Fibroblast of villous mesenchyme (primary cell): ENCODE measurements around the gene FSTL4. TPM values are rescaled to one million over a fixed set of nuclear protein-coding genes. Genes with fewer than 3 reads are reported as not detected.

Experiments used
- DNase-seq: peaks from one replicate; pipeline ENCODE4 v3.0.0-alpha.2; 2010; ENCODE audit warnings: low read depth
- H3K4me3 ChIP-seq: 2 replicates; pipeline ENCODE4 v1.5.1; 2011; ENCODE audit warnings: low read depth, mild to moderate bottlenecking, low read length
- CTCF ChIP-seq: IDR thresholded peaks from 2 replicates; pipeline ENCODE4 v1.5.1; 2012; ENCODE audit warnings: low read depth, mild to moderate bottlenecking, low read length; ENCODE audit not compliant: insufficient read depth
- total RNA-seq: library from RNA; depleted of rRNA; stranded (reverse); fragments of >200 nt; gene quantifications from 2 replicates; pipeline ENCODE4 v1.2.3, GENCODE V29; 2012

FSTL4 gene
- total RNA-seq, 1 donor = not detected

- H3K4me3 ChIP-seq = no peak overlapping the region
- TF ChIP-seq CTCF = no peak
- DNase-seq = no peak
These were observed 290.4 kb downstream of the FSTL4 start for GRCh38 chr5:133321833-133322420.

GRCh38 chr5:133321286-133321832 is 291.0 kb downstream of the FSTL4 start:
- DNase-seq = no peak
- no peak overlapping the region for H3K4me3 ChIP-seq
- no peak for TF ChIP-seq CTCF

DNA sequence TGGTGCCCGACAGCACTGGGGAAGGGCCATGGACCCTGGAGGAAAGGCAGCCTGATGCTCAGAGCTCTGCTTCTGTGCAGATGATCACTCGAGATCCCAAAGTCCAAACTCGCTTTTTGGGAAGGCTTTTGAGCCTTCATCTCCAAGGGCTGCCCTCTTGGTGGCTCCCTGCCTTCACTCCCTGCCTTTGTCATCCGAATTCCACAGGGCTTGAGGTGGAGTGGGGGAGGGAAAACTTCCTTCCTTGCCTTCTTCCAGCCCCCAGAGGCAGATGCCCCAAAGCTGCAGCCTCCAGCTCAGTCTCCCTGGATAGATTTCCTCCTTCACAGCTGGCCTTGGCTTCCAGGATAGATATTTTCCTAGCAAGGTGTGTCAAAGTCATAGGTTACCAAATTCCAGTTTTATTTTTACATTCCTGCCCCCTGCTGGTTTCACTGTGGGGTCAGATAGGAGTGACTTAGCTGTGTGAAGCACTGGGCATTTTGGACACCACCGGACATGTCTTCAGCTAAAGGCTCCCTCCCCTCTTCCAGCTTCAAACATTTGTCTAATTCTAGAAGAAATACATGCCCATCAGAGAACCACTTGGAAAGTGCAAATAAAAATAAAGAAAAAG is 292.3 kb downstream of the FSTL4 start:
- TF ChIP-seq CTCF = no peak
- H3K4me3 ChIP-seq = no peak overlapping the region
- no peak for DNase-seq

DNA sequence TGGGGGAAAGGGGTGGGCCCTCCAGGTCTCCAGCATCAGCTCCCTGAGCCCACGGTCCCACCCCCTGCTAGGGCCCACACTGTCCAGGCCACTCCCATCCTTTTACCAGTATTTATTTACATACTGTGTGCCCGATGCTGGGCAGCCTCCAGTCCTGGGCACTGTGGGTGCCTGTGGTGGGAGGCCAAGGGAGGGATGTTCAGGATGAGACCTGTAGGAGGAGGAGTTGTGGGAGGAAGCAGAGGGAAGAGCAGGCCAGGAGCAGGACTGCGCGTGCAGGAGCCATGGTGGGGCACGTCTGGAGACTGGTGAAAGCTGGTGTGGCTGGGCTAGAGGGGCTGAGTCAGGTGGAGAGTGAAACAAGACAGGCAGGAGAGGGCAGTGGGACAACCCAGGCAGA is 293.1 kb downstream of the FSTL4 start:
- DNase-seq = no peak
- no peak for TF ChIP-seq CTCF
- no peak overlapping the region for H3K4me3 ChIP-seq

DNA sequence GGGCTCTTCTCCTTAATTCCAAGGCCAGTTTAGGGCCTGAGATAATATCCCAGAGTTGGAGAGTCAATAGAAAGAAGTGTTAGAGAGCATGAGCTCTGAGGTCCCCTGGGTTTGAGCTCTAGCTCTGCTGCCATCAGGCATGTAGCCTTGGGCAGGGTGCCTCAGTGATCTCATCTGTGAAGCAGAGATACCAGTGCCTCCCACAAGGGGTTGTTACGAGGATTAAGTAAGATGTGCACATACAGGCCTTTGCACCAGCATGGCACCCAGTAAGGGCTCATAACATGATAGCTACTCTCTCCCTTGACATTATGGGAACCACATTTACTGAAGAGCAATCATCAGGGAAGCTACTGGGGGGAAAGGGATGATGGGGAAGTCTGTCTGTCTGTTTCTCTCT is 294.8 kb downstream of the FSTL4 start:
- DNase-seq = no peak
- no peak overlapping the region for H3K4me3 ChIP-seq
- no peak for TF ChIP-seq CTCF

DNA sequence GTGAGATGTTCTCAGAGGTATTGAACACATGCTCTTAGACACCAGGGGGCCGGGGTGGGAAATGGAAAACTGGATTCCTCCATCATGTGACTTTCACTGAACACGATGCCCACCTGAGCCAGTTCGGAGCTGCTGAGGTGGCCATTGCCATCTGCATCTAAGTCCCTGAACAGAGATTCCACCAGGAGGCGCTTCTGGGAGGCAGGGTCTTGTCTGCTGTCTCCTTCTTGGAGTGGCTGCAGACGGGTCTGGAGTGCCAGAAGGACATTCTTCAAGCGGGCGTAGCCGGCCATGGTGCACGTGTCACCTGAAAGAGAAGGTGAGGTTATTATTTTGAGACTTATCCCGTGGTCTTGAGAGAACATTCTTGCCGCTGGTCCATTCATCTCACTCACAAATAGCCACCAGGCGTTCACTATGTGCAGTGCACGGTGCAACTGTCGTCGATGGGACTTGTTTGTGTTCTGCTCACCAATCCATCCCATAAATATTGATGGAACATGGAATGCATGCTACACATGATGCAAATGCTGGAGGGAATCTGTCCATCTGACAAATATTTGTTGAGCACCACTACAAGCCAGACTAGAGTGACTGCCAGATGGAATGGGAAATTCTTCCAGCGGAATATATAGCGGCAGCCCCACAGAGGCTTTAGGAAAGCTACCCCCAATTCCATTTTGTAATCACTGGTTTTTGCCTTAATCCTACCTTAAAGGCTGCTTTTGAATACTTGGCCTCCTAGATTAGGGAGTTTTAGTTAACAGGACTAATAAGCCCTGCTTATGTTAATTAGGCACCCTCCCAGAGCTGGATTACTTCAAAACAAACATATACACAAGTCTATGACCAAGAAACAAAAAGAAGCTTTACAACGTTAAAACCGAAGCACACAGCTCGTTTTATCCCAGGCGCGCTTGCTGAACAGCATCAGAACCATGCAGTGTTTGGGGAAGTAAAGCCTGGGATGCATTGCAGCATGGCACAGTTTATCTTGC is 295.7 kb downstream of the FSTL4 start:
- DNase-seq = peak; percentile 20
- TF ChIP-seq CTCF = peak; percentile 48
- no peak overlapping the region for H3K4me3 ChIP-seq
